GM21619 (cell line): Measurements from ENCODE around the gene NOP9.

ENCODE experiments used
- ATAC-seq: cut with Tn5 transposase; IDR thresholded peaks from one replicate; pipeline ENCODE4 v1.9.1; 2021; ENCODE audit not compliant: unreplicated experiment

The NOP9 gene

DNA sequence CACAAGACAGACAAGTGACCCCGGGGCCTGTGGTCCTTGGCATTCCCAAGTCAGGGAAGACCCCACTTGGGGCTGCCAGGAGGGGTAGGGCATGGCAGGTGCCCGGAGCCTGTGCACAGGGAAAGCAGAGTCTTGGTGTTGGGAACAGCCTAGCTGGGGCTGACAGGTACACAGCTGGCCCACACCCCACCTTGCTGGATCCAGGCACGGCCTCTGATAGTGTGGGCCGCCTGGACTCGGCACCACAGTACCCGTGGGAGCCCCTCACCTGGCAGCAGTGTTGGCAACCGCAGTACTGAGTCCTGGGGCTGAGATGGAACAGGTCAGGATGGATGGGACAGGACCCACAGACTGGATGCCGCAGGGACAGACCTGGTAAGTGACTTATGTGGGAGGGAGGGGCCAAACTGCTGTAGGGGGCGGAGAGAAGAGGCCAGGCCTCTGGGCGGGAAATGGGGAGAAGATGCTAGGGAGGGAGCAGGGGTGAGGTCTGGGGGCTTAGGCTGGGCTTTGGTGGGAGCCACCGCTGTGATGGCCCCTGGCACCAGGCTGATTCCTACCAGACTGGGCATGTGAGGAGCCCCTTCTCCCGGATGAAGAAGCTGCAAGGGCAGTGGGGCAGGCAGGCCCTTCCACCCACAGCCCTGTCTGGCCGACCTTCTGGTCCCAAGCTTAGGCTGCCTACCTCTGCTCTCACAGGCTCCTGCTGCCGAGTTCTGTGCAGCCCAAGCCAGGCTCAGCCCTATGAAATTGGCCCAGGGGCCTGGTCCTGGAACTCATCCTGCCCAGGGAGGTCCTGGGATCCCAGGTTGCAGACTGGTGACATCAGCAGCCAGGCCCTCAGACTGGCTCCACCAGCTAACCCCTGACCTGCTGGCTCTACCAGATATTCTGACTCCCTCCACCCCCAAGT, 36.6 kb upstream of the NOP9 start, which contains the start of gene TGM1:
TSS of gene TGM1 (minus strand) at position 357 of the 913 bp plus-strand sequence. CDS start 825 bp downstream, outside the sequence.
- ATAC-seq = no peak

- ATAC-seq = no peak
These were observed 35.8 kb upstream of the NOP9 start for GRCh38 chr14:24263848-24264247.

GRCh38 chr14:24264298-24264697, 35.4 kb upstream of the NOP9 start:
- no peak for ATAC-seq

GRCh38 chr14:24266344-24267244, 33.1 kb upstream of the NOP9 start:
- ATAC-seq = no peak

- no peak for ATAC-seq
These were observed 32.1 kb upstream of the NOP9 start for GRCh38 chr14:24267516-24267915.

GRCh38 chr14:24268225-24268624, 31.4 kb upstream of the NOP9 start:
- ATAC-seq = no peak

GRCh38 chr14:24269368-24269767, 30.3 kb upstream of the NOP9 start:
- no peak for ATAC-seq

DNA sequence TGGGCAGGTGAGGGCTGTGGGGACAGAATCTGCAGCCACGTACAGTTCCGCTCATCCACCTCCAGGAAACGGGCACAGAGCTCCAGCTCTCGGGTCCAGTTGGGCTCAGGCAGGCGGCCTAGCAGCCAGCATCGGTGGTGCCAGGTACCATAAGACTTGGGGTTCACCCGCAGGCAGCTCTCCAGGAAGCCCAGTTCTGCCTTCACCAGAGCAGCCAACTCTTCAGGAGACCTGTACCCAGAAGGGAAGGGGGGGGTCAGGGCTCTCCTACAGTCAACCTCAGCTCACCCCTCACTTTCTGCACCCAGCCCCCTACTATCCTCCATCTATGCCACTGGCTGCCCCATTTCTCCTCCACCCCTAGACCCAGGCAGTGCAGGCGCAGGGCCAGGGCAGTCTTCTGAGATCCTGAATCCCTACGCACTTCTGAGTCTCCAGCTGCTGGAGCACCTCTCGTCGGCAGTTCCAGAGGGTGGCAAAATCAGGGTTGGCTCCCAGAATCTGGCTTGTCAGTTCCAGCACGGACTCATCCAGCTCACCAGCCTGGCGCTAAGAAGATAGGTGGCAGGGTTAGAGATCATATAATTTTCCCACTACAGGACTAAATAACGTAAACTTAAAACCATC, 29.6 kb upstream of the NOP9 start:
- no peak for ATAC-seq

DNA sequence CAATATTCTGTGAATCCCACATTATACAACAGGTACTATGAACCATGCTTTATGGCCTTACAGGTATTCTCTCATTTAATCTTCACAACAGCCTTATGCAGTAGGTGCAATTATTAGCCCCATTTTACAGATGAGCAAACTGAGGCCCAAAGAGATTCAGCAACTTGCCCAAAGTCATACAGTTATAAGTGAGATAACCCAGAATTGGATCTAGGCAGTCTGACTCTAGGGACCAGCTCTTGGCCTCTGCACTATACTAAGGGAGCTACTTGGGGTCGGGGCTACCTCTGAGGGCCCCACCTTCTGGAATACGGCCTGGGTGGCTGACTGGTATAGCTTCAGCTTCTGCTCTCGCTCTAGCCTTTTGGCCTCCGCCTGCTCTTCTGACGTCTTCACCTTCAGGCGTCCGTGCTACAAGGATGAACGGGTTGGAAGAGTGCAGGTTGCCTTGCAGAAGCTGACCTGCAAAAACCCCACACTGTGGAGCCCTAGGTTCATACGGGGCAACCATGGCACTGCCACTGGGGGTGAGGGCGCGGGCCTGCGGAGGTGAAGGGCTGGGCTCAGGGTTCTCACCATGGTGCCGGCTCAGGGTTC, 29.0 kb upstream of the NOP9 start:
- ATAC-seq = peak; percentile 2

- ATAC-seq = peak; percentile 81
These were observed 28.4 kb upstream of the NOP9 start, which contains the start of gene RABGGTA for GRCh38 chr14:24271134-24271833. Gene RABGGTA, minus strand, starts transcription at chr14:24271597. Its CDS starts 482 bp downstream, at chr14:24271115.

- no peak for ATAC-seq
These were observed 27.8 kb upstream of the NOP9 start for GRCh38 chr14:24271834-24272263.

- no peak for ATAC-seq
These were observed 27.2 kb upstream of the NOP9 start for GRCh38 chr14:24272467-24272866.

GRCh38 chr14:24273422-24273998, 26.1 kb upstream of the NOP9 start:
- no peak for ATAC-seq

- peak; percentile 34 for ATAC-seq
These were observed 25.5 kb upstream of the NOP9 start for GRCh38 chr14:24274101-24274543.

DNA sequence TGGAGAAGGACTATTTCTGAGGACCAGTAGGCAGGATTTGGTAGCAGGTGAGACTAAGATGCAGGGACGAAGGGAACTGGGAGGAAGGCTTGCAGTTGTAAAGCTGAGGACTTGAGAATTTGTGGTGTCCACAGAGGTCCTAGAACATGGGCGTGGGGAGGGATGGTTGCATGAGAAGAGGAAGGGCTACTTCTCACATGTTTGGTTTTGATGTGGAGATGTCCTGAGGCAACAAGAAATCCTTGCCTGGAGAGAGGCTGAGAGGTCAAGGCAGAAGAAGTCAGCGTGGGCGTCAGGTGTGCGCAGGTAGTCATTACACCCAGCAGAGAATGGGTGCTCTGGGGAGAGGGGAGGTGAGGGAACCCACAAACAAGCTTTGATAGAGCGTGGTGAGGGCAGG, 22.6 kb upstream of the NOP9 start:
- ATAC-seq = no peak

- ATAC-seq = no peak
These were observed 21.9 kb upstream of the NOP9 start for GRCh38 chr14:24277606-24278321.

DNA sequence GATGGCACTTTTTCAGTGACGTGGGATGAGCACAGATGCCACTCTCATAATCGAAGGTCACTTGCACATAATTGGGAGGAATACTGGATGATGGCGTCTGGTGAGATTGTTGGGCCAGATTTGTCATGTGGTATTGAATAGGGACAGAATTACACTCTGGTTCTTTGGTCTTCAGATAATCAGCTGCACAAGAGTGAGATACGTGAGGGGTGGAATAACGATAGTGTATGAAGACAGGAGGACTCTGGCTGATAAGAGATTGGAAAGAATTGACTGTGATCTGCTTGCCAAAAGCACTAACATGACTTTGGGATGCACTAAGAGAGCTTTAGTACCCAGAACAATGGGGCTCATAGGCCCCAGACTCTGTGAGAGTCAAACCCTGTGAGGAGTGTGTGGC, 21.2 kb upstream of the NOP9 start:
- ATAC-seq = no peak

GRCh38 chr14:24279301-24280186, 20.1 kb upstream of the NOP9 start:
- no peak for ATAC-seq
